ENCODE results near the gene TRPT1. TPM values are rescaled to one million over a fixed set of nuclear protein-coding genes. Genes with fewer than 3 reads are reported as not detected.

The TRPT1 gene
- polyA plus RNA-seq, 2 of the 4 experiments (the other 2 are of a cell fraction) = 18.6 to 28.5 TPM

- no peaks in the 10 kb centered on the region for H3K9me3 ChIP-seq
- peak overlapping the region; percentile 100 for H3K4me2 ChIP-seq
- peak overlapping the region; percentile 73 for H3K4me3 ChIP-seq
- ChIA-PET CTCF (interaction anchor here (0.8 to 12.2 kb wide), 8 partner anchors 9 to 114 kb away, joined by 3 to 220 read pairs (median 4); partner anchors contain the start of genes CATSPERZ, ESRRA and PLCB3), POLR2A (interaction anchor here (0.7 to 2.7 kb wide), 16 partner anchors 9 to 101 kb away, joined by 3 to 15 read pairs (median 5); partner anchors contain the start of genes BAD, DNAJC4, GPR137 and MACROD1)
- DNase-seq (ENCODE audit: low read depth in 1 of 2, low spot score in 1 of 2) (peak; percentile 75 to 77), ATAC-seq (peak; percentile 57 to 80), FAIRE-seq (no peak)
- 2% methylated on average over 32 of the region's 63 CpGs for WGBS (ENCODE audit: missing lambda C conversion rate)
- H3K4me1 ChIP-seq = peaks cover 41% of the 10 kb centered on the region
- H3K27ac ChIP-seq = peak overlapping the region; percentile 91 to 98
- no peak for TF ChIP-seq KDM5A (IDR thresholded peaks at IDR 0.05)
- TF ChIP-seq MAFK (IDR thresholded peaks at IDR 0.05; ENCODE audit: partially characterized antibody) = no peak
- TF ChIP-seq, protein P1, sequence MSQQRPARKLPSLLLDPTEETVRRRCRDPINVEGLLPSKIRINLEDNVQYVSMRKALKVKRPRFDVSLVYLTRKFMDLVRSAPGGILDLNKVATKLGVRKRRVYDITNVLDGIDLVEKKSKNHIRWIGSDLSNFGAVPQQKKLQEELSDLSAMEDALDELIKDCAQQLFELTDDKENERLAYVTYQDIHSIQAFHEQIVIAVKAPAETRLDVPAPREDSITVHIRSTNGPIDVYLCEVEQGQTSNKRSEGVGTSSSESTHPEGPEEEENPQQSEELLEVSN (IDR thresholded peaks at IDR 0.05; ENCODE audit: borderline replicate concordance, low read depth) = no peak
- TF ChIP-seq, protein P2, sequence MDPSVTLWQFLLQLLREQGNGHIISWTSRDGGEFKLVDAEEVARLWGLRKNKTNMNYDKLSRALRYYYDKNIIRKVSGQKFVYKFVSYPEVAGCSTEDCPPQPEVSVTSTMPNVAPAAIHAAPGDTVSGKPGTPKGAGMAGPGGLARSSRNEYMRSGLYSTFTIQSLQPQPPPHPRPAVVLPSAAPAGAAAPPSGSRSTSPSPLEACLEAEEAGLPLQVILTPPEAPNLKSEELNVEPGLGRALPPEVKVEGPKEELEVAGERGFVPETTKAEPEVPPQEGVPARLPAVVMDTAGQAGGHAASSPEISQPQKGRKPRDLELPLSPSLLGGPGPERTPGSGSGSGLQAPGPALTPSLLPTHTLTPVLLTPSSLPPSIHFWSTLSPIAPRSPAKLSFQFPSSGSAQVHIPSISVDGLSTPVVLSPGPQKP (IDR thresholded peaks at IDR 0.05; ENCODE audit: low read depth, low read length) = no peak
- TF ChIP-seq FOXS1 (CRISPR knock-in tag; IDR thresholded peaks at IDR 0.05) = no peak
- peak; percentile 89 for TF ChIP-seq TFCP2L1 (CRISPR knock-in tag; IDR thresholded peaks at IDR 0.05)
- peak; percentile 19; the same call in 1 of the 2 replicates for TF ChIP-seq PHF8 (IDR thresholded peaks at IDR 0.05; ENCODE audit: borderline replicate concordance, low read depth)
- no peak for TF ChIP-seq HOXB13 (CRISPR knock-in tag; IDR thresholded peaks at IDR 0.05; ENCODE audit: low read depth)
- TF ChIP-seq POLR2A (IDR thresholded peaks at IDR 0.05; ENCODE audit: low read length) = peak; percentile 49
- no peak for TF ChIP-seq CBX2 (IDR thresholded peaks at IDR 0.05; ENCODE audit: borderline replicate concordance, low read depth)
- TF ChIP-seq PBX3 (IDR thresholded peaks at IDR 0.05) = peak; percentile 78; the same call in 1 of the 2 replicates
- no peak for TF ChIP-seq FOSL2 (IDR thresholded peaks at IDR 0.05)
- no peak for TF ChIP-seq FOSL2 (CRISPR knock-in tag; IDR thresholded peaks at IDR 0.05)
- TF ChIP-seq CHD4 (IDR thresholded peaks at IDR 0.05; ENCODE audit: borderline replicate concordance) = no peak
- TF ChIP-seq ZSCAN20 (CRISPR knock-in tag; IDR thresholded peaks at IDR 0.05) = no peak
- TF ChIP-seq EHF (CRISPR knock-in tag; IDR thresholded peaks at IDR 0.05) = no peak
- TF ChIP-seq ZC3H11A (IDR thresholded peaks at IDR 0.05) = no peak
- TF ChIP-seq RARB (CRISPR knock-in tag; IDR thresholded peaks at IDR 0.05) = no peak
- TF ChIP-seq MYC (IDR thresholded peaks at IDR 0.05; ENCODE audit: borderline replicate concordance, low read length) = no peak
- no peak for TF ChIP-seq RCOR1 (IDR thresholded peaks at IDR 0.05; ENCODE audit: low read depth, low read length)
- no peak for TF ChIP-seq CBX8 (IDR thresholded peaks at IDR 0.05)
- TF ChIP-seq EP300 (IDR thresholded peaks at IDR 0.05) = no peak
- no peak for TF ChIP-seq RFX5 (IDR thresholded peaks at IDR 0.05)
- TF ChIP-seq SREBF2 (IDR thresholded peaks at IDR 0.05) = no peak
- TF ChIP-seq, protein P3, sequence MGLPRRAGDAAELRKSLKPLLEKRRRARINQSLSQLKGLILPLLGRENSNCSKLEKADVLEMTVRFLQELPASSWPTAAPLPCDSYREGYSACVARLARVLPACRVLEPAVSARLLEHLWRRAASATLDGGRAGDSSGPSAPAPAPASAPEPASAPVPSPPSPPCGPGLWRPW (IDR thresholded peaks at IDR 0.05) = no peak
- no peak for TF ChIP-seq EHMT2 (IDR thresholded peaks at IDR 0.05; ENCODE audit: low read depth)
- peak in 1 of 2 experiments; percentile 36; a peak in 1 of 5 replicates for TF ChIP-seq JUN (IDR thresholded peaks at IDR 0.05)
- TF ChIP-seq MAZ (IDR thresholded peaks at IDR 0.05; ENCODE audit: borderline replicate concordance, low read depth, low read length) = no peak
- no peak for TF ChIP-seq HEYL (CRISPR knock-in tag; IDR thresholded peaks at IDR 0.05)
- no peak for TF ChIP-seq JUNB (IDR thresholded peaks at IDR 0.05)
- TF ChIP-seq, protein P4, sequence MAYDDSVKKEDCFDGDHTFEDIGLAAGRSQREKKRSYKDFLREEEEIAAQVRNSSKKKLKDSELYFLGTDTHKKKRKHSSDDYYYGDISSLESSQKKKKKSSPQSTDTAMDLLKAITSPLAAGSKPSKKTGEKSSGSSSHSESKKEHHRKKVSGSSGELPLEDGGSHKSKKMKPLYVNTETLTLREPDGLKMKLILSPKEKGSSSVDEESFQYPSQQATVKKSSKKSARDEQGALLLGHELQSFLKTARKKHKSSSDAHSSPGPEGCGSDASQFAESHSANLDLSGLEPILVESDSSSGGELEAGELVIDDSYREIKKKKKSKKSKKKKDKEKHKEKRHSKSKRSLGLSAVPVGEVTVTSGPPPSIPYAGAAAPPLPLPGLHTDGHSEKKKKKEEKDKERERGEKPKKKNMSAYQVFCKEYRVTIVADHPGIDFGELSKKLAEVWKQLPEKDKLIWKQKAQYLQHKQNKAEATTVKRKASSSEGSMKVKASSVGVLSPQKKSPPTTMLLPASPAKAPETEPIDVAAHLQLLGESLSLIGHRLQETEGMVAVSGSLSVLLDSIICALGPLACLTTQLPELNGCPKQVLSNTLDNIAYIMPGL (CRISPR knock-in tag; IDR thresholded peaks at IDR 0.05; ENCODE audit: borderline replicate concordance) = 0 out of 2 replicates have a peak, but pooled peaks have one; percentile 57
- no peak; the same call in 1 of the 2 replicates for TF ChIP-seq MAX (IDR thresholded peaks at IDR 0.05)
- TF ChIP-seq HOXA7 (CRISPR knock-in tag; IDR thresholded peaks at IDR 0.05) = no peak; the same call in 1 of the 2 replicates
Observed at GRCh38 chr11:64241491-64242374, 15.7 kb upstream of the TRPT1 start.

All from A549 (cell line).